Colon (tissue), 2 donors: ENCODE measurements around the gene PHF19.

Source experiments
- FAIRE-seq: peaks from 2 replicates; lab custom pipeline; 2012; peaks lifted over from hg19 to GRCh38; lab: Jason Lieb, UNC
- donor health status: control.
- donor health status: control.

PHF19 gene

DNA sequence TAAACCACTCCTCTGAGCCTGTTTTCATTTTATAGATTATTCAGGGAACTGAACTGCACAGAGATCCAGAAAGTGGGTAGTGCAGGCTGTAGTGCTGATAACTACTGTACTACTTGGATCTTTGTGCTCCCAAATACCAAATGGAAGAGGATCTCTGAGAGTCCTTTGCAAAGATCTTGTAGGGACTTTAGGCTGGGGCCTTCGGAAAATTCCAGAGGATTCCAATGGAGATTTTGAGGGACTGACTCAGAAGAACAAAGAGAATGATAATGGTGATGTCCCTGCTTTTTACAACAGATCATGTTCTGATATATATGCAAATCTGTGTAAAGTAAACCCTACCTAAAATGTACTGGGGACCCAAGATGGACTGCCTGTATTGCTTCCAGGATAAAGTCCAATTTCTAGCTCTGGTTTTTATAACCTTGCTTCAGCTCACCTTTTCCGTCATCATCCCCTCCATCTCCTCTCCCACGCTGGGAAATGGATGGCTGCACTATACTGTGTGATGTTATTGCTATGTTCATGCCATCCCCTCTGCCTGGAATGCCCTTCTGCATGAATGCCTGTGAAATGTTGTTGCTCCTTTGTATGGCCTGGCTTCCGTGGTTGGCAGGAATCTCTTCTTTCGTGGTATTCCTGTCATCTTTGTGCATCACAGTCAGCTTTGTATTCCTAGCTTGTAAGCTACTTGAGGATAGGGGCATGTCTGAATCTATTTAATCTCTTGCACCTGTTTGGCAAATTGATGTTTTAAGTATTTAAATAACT, 24.6 kb downstream of the PHF19 start:
- no peak for FAIRE-seq

- FAIRE-seq: no peak
These were observed 25.5 kb downstream of the PHF19 start for GRCh38 chr9:120851449-120851848.

DNA sequence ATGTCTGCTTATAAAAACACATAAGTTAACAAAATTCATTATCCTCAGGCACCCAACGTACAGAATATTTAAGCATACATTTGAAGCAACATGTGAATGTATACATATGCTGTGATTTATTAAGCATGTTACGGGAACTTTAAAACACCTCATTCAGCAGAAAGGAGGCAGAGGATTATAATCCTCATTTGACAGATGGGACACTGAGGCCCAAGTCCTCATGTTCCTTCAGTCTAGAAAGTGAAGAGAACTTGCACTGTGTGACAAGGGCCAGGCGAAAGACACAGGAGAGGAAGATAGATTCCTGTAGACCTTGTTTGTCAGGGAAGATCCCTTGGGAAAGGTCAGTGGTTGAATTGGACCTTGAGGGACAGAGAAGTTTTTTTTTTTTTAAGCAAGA, 26.7 kb downstream of the PHF19 start:
- no peak for FAIRE-seq

DNA sequence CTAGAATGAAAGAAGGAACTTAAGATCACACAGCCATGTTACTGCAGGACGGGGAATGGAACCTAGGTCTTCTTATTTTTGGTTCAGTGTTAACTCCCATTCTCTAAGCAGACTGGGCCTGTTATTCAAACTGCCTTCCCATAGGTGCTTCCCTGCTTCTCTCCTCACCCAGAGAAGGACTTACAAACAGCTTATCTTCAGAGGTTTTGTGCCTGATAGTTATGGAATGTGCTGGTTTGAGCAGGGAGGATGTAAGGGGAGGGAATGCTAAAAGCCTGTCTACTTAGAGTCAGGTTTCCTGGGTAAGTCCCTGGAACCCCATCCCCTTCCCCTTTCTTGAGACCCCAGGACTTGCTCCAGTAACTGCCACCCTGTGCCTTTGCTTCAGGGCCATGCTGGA, 30.1 kb downstream of the PHF19 start:
- FAIRE-seq: no peak

DNA sequence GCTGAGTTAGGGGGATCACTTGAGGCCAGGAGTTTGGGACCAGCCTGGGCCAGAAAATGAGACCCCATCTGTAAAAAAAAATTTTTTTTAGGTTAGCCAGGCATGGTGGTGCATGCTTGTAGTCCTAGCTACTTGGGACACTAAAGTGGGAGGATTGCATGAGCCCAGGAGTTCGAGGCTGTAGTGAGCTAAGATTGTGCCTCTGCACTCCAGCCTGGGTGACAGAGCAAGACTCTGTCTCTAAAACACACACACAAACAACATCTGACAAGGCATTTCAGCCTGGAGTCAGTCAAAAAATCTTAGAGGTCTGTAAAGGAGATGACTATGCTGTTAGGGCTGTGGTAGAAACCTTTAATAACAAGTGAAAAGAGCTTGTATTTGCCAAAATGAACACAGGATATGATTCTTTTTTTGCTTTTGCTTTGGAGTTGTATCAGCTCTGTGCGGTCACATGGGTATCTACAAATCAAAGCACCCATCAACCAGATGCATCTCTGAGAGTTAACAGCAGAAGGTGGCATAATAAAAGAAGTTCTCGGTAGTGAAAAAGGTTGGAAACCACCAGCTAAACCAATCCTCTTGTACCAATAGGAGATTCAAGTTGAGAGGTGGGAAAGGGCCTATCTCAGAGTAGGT, 30.6 kb downstream of the PHF19 start:
- no peak for FAIRE-seq

DNA sequence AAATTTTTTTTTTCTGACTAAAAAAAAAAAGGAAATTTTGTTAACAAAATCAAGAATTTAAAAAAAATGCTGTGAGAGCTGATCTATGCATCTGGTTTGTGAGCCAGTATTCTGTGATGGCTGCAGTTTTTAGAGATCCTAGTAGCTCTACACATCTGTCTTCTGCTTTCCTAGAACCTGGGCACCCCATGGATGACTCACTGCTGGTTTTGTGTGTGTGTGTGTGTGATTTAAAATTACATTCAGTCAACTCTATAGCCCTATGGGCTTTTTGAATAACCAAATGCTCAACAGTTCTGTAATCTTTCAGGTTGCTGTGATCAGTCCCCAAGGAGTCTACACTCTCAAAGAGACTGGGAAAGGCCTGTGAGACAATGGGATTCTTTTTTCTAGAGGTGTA, 31.7 kb downstream of the PHF19 start:
- FAIRE-seq: no peak

- no peak for FAIRE-seq
These were observed 34.1 kb downstream of the PHF19 start, which contains the start of gene PSMD5 for GRCh38 chr9:120842685-120843485. Gene PSMD5 (minus strand): TSS chr9:120842922. CDS start chr9:120842909, 13 bp downstream.

- no peak for FAIRE-seq
These were observed 34.9 kb downstream of the PHF19 start for GRCh38 chr9:120841930-120842684.

- no peak for FAIRE-seq
These were observed 37.8 kb downstream of the PHF19 start for GRCh38 chr9:120839146-120839545.

DNA sequence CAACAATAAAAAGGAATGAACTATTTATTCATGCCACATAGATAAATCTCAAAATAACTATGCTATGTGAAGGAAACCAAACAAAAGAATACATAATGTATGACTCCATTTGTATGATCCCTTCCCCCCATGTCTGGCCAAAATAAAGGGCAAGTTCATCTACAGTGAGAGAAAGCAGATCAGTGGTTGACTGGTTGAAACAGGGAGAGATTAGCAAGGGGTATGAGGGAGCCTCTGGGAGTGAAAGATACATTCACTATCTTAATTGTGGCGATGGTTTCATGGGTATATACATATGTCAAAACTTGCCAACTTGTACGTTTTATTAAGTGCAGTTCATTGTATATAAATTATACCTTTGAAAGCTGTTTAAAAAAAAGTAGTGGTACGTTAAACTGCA, 39.1 kb downstream of the PHF19 start:
- no peak for FAIRE-seq

GRCh38 chr9:120833325-120833724, 43.7 kb downstream of the PHF19 start:
- no peak for FAIRE-seq

- FAIRE-seq: no peak
These were observed 44.2 kb downstream of the PHF19 start for GRCh38 chr9:120832807-120833206.

DNA sequence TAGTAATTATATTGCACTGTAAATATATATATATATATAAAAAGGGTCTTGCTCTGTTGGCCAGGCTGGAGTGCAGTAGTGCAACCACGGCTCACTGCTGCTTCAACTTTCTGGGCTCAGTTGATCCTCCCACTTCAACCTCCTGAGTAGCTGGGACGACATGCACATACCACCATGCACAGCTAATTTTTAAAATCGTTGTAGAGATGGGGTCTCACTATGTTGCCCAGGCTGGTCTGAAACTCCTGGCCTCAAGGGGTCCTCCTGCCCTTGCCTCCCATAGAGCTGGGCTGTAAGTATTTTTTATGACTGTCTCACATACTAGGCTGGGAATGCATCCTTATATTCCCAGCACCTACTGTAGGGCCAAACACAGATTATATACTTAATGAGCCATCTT, 46.1 kb downstream of the PHF19 start:
- FAIRE-seq: no peak

- FAIRE-seq: no peak
These were observed 46.8 kb downstream of the PHF19 start for GRCh38 chr9:120830151-120830550.

- FAIRE-seq: no peak
These were observed 47.3 kb downstream of the PHF19 start for GRCh38 chr9:120829650-120830049.

GRCh38 chr9:120820095-120820494, 56.9 kb downstream of the PHF19 start:
- FAIRE-seq: no peak

DNA sequence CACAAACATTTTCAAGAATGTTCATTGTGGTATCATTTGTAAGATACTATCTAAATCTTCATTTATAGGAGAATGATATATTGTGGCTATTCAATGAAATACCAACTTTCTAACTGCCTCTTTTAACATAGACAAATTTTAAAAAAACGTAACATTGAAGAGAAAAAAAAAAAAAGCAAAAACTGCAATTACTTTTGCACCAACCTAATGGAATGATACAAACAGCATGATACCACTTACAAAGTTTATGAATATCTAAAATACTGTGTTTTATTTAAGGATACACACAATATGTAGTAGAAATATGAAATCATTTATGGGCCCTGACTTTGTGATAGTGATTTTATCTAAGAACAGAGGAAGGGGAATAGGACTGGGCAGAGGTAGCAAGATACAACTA, 58.4 kb downstream of the PHF19 start:
- FAIRE-seq: no peak

DNA sequence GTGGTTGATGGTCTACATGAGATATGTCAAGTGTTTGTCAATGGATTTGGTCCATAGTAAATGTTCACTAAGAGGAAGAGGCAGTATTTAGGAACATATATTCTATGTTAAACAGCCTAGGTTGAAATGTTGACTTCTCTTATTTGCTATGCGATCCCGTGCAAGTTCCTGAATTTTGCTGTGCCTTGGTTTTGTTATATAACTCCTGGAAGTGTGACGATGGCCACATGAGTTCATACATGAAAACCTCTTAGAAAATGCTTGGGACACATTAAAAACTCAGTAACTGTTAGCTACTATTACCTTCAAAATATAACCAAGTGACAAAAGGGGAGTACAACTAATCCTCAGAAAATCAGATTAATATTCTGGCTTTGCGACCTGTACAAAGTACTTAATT, 61.9 kb downstream of the PHF19 start:
- no peak for FAIRE-seq

DNA sequence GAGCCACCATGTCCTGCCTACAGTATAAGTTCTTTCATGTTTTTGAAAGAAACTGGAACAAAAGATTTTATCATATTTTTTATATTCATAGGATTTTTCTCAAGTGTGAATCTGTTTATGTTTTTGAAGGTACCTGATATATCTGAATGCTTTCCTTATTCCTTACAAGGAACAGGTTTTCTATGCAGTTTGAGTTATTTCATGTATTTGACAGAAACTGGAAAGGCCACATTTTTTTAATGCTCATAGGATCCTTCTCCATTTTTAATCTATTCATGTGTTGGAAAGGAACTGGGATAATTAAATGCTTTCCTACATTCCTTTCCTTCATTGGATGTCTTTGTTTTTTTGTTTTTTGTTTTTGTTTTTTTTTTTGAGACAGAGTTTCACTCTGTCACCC, 68.1 kb downstream of the PHF19 start:
- no peak for FAIRE-seq

DNA sequence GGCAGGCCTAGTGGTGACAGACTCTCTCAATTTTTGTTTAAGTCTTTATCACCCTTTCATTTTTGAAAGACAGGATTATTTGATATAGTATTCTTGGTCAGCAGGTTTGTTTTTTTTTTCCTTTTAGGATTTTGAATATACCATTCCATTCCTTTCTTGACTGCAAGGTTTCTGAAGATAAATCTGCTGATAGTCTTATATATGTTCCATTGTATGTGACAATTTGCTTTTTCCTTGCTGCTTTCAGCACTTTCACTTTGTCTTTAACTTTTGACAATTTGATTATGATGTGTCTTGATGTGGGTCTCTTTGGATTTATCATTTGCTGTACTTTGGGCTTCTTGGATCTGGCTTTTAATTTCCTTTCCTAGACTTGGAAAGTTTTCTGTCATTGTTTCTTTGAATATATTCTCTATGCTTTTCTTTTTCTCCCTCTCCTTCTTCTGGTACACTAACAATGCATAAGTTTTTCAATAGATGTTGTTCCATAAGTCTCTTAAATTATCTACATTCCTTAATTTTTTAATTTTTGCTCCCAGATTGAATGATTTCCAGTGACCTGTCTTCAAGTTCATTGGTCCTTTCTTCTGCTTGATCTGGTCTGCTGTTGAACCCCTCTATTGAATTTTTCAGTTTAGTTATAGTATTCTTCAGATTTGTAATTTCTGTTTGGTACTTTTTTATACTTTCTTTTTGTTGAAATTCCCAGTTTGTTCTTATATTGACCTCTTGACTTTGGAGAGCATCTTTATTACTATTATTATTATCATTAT, 69.2 kb downstream of the PHF19 start:
- FAIRE-seq: no peak
